GM12892 (cell line): Measurements from ENCODE around the gene PCSK5.

Experiments
- POLR2A ChIP-seq: IDR thresholded peaks from 2 replicates; pipeline ENCODE4 v1.6.1; 2011; ENCODE audit warnings: low read depth, low read length, control low read depth
- POLR2AphosphoS5 ChIP-seq: IDR thresholded peaks from 2 replicates; pipeline ENCODE4 v1.6.1; 2011; ENCODE audit warnings: low read depth, low read length, control low read depth

DNA sequence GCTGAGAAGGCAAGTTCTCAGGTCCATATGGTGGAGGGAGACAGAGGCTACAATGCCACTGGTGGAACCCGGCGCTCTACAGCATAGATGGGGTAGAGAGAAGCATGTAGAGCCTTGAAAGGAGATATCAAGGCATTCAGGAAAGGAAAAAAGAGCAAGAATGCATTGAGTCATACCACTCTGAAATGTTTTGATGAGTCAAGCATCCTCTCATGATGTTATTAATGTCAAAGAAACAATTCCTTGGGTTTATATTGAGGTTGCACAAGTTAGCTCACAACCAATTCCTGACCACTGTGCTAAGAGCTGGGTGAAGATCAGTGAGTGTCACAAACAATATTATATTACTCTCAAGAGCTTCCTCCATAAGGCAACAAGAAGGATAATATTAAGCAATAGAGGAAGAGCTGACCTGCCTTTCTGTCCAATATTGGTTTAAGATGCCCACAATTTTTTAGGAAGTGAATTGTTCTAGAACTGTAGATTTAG is 325.7 kb downstream of the PCSK5 start:
- TF ChIP-seq POLR2AphosphoS5 (no peak), POLR2A (no peak)
